GM21447 (cell line): ENCODE results near the gene OLFM1.
"Not testable (repeated sequence)": the region's sequence is repeated elsewhere in the genome, so short reads cannot be mapped to it uniquely, and the experiment has no call there.

Experiments used
- ATAC-seq: cut with Tn5 transposase; IDR thresholded peaks from one replicate; pipeline ENCODE4 v1.9.1; 2021; ENCODE audit not compliant: unreplicated experiment

OLFM1 gene

GRCh38 chr9:135105938-135106491 lies 18.5 kb downstream of the OLFM1 start:
- ATAC-seq, result no peak

- ATAC-seq, result no peak
These were observed 19.2 kb downstream of the OLFM1 start for GRCh38 chr9:135106551-135107270.

GRCh38 chr9:135107581-135108235 lies 20.2 kb downstream of the OLFM1 start:
- ATAC-seq, result no peak

- ATAC-seq, result no peak
These were observed 21.5 kb downstream of the OLFM1 start for GRCh38 chr9:135108831-135109510.

GRCh38 chr9:135109650-135110049 lies 22.2 kb downstream of the OLFM1 start:
- no peak for ATAC-seq

GRCh38 chr9:135110416-135110815 lies 22.9 kb downstream of the OLFM1 start:
- ATAC-seq, result no peak

- ATAC-seq, result not testable (repeated sequence)
These were observed 24.1 kb downstream of the OLFM1 start for GRCh38 chr9:135111600-135111999.

GRCh38 chr9:135116371-135116770 lies 28.9 kb downstream of the OLFM1 start:
- no peak for ATAC-seq

- ATAC-seq, result no peak
These were observed 29.4 kb downstream of the OLFM1 start for GRCh38 chr9:135116881-135117280.

- ATAC-seq, result no peak
These were observed 29.8 kb downstream of the OLFM1 start for GRCh38 chr9:135117281-135117680.

GRCh38 chr9:135119496-135120064 lies 32.1 kb downstream of the OLFM1 start:
- ATAC-seq, result no peak

GRCh38 chr9:135120249-135120648 lies 32.8 kb downstream of the OLFM1 start:
- ATAC-seq, result no peak

- ATAC-seq, result no peak
These were observed 34.8 kb downstream of the OLFM1 start for GRCh38 chr9:135122316-135122715.

- no peak for ATAC-seq
These were observed 35.8 kb downstream of the OLFM1 start for GRCh38 chr9:135123126-135123772.

GRCh38 chr9:135123773-135124134 lies 36.3 kb downstream of the OLFM1 start:
- no peak for ATAC-seq

- no peak for ATAC-seq
These were observed 39.2 kb downstream of the OLFM1 start for GRCh38 chr9:135126451-135127187.

- ATAC-seq, result no peak
These were observed 40.5 kb downstream of the OLFM1 start for GRCh38 chr9:135127718-135128670.

- no peak for ATAC-seq
These were observed 41.7 kb downstream of the OLFM1 start for GRCh38 chr9:135129137-135129695.
